GM12873 (cell line): ENCODE measurements around the gene PICALM.

Experiments used
- TF ChIP-seq, protein P1 (sequence below): IDR thresholded peaks from 2 replicates; pipeline ENCODE4 v1.5.1; 2012; ENCODE audit warnings: low read depth, mild to moderate bottlenecking, moderate library complexity, low read length, control low read depth; ENCODE audit not compliant: insufficient read depth; ENCODE audit errors: missing control alignments

Gene PICALM

GRCh38 chr11:86021377-86021776, 47.5 kb downstream of the PICALM start:
- TF ChIP-seq, protein P1, sequence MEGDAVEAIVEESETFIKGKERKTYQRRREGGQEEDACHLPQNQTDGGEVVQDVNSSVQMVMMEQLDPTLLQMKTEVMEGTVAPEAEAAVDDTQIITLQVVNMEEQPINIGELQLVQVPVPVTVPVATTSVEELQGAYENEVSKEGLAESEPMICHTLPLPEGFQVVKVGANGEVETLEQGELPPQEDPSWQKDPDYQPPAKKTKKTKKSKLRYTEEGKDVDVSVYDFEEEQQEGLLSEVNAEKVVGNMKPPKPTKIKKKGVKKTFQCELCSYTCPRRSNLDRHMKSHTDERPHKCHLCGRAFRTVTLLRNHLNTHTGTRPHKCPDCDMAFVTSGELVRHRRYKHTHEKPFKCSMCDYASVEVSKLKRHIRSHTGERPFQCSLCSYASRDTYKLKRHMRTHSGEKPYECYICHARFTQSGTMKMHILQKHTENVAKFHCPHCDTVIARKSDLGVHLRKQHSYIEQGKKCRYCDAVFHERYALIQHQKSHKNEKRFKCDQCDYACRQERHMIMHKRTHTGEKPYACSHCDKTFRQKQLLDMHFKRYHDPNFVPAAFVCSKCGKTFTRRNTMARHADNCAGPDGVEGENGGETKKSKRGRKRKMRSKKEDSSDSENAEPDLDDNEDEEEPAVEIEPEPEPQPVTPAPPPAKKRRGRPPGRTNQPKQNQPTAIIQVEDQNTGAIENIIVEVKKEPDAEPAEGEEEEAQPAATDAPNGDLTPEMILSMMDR: no peak

GRCh38 chr11:86018249-86018648, 50.6 kb downstream of the PICALM start:
- TF ChIP-seq, protein P1: no peak

GRCh38 chr11:86016451-86016850, 52.4 kb downstream of the PICALM start:
- TF ChIP-seq, protein P1: no peak

DNA sequence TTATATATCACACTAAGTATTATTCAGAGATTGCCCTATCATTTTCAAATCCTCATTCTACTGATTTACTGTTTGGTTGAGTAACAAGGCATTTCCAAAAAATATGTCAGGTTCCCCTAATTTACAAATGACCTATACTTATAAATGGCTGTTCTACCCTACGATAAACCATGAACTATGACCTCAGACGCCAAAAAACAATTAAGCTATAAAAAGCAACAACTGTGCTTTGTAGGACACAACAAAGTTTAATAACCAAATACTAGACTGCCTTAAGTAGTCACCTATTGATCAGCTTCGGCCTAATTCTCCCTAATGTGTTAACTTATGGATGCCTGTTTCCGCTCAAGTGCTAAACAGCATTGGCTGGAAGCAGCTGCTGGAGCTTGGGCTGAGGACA, 53.2 kb downstream of the PICALM start:
- TF ChIP-seq, protein P1: no peak

DNA sequence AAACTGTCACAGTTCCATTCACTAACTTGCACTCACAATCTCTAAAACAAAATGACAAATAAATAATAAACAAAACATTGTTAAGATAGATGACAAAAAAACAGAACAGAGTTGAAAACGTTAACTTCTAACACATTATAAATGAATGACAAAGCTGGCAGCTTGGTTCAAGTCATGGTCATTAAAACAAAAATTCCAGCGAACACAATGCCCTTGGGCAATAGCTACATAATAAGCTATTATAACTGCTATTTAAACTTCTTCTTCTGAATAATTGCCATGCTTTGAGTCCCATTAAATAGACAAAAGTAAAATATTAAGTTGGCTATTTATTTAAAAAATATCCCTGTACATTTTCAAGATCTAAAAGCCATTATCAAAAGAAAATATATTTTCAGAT, 54.7 kb downstream of the PICALM start:
- TF ChIP-seq, protein P1: no peak

DNA sequence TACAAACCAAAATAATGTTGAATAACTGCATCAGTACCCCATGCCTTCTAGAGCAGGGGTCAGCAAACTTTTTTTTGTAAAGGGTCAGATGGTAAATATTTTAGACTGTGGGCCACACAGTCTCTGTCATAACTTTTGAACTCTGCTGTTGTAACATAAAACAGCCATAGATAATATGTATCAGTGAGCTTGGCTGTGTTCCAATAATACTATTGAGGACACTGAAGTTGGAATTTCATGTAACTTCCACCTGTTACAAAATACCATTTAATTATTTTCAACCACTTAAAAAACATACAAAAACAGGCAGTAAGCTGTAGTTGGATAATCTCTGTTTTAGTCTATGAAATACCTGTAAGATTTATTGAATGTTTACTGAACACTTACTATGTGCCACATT, 55.2 kb downstream of the PICALM start:
- TF ChIP-seq, protein P1: no peak

DNA sequence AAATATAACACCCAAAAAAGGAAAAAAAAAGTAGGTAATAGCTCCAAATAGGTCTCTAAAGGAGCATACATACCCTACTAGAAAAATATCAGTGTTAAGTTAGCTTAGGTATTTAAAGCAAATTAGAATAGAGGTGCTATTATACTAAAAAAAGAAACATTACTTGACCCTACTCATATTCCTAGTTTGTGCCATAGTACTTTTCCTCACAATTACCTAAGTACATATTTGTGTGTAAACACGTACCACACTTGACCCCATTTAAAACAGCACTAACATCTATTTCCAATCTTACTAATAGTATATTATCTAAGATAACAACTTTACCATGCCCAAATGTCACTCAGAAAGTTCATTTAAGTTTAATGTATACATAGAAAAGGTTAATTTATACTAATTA, 57.7 kb downstream of the PICALM start:
- TF ChIP-seq, protein P1: no peak
